Activated gamma-delta T cell treated with anti-CD3 and anti-CD28 coated beads, Interleukin-2, amount 50 U/mL, for 16 hours (primary cell): ENCODE measurements around the gene UBE4A.
"Not testable (repeated sequence)": the region's sequence is repeated elsewhere in the genome, so short reads cannot be mapped to it uniquely, and the experiment has no call there.

Source experiments
- DNase-seq: peaks from one replicate; pipeline ENCODE4 v3.0.0-alpha.2; 2020; ENCODE audit warnings: low read depth

Gene UBE4A

DNA sequence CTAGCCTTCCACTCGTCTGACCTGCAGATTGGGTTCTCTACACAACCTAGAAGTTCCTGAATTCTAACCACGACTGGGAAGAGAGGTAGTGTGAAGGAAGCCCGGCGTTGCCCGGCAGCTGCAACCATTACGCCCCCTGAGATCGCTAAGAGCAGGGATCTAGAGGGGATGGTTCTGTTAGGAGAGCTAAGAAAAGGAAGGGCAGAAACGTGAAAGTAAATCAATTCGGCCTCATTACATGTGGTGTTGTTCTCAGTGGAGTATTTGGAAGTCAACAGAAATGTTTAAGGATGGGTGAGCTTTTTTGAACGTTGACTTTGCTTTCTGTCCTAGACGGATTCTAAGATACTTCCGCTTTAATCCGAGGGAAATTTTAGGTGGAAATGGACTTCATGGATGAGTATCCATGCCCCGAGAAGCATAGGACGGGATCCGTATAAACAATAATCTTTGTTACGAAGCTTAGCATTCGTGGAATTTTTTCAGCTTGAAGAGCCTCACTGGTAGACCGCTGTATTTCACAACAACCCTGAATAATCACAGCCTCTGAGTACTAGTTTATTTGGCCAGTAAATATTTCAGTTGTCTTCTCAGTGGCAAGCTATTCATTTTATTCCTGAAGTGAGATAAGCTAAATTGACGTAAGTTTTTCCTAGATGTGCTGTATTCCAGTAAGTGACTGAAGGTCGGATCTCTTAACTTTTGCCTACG is 42.6 kb downstream of the UBE4A start:
- no peak for DNase-seq

GRCh38 chr11:118402594-118402993 is 43.2 kb downstream of the UBE4A start:
- not testable (repeated sequence) for DNase-seq

- DNase-seq: no peak
These were observed 47.3 kb downstream of the UBE4A start for GRCh38 chr11:118406599-118407166.

- no peak for DNase-seq
These were observed 50.8 kb downstream of the UBE4A start for GRCh38 chr11:118410055-118410745.

DNA sequence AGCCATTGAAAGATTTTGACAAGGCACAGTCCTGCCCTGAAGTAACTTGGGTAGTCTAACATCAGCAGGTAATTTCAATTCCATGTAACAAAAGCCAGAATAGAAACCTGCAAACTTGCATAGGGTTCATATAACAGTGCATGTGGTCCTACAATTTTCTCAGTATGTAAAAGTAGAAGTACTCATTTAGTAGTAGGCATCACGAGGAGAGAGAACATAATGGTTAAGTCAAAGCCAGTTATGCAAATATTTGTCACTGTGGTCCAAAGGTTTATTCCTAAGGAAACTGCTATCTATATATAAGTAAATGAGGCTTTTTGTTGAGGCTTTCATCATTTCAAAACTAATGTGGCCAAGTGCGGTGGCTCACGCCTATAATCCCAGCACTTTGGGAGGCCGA is 52.1 kb downstream of the UBE4A start:
- DNase-seq: no peak

- no peak for DNase-seq
These were observed 53.5 kb downstream of the UBE4A start for GRCh38 chr11:118412921-118413320.

GRCh38 chr11:118415062-118415738 is 55.8 kb downstream of the UBE4A start:
- DNase-seq: no peak

DNA sequence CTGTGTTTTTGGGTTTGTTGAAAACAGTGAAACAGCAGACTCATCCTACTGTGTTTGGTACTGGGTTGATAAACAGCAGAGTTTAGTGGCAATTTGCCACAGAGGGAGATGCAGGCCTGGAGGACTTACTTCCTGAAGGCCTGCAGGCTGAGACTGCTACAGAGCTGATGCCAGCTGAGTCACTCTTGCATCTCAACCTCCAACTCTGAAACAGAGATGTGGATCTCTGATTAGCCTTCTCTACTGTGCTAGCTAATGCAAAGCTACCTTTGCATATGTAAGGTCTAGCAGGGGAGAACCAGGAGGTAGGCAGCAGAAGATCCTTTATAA is 56.3 kb downstream of the UBE4A start:
- no peak for DNase-seq

- not testable (repeated sequence) for DNase-seq
These were observed 57.5 kb downstream of the UBE4A start for GRCh38 chr11:118416900-118417299.

DNA sequence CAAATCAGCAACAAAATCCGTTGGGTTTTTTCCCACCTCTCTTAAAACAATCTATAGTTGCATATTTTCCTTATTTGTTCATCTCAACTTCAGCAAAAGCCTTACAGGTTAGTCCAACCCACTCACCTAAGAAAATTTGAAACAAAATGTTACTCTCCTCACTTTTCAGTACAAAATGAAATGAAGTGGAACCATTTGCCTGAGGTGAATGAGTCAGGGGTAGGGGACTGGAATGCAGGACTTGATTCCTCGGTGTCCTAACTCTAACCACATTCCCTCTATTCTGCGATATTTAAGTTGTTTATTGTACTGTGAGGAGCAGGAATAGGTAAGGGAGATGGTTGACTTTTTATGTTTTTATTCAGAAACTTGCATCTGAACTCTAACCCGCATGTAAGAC is 58.4 kb downstream of the UBE4A start:
- no peak for DNase-seq

- no peak for DNase-seq
These were observed 59.4 kb downstream of the UBE4A start for GRCh38 chr11:118418766-118419165.

DNA sequence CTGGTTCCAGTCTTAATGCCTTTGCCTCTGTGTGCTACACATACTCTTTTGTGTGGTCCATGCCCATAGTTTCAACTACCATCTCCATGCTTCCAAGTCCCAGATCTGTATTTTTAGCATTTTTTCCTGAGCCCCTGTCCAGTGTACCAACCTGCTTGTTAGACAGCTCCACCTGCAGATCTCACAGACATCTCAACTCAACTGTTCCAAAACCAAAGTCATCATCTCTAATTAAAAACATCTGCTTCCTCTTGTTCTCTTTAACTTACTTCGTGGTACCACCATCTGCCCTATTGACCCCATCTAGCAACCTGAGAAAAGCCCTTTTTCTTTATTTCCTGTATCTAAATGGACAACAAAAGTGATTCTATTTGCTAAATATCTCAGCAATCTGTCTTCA is 68.3 kb downstream of the UBE4A start:
- no peak for DNase-seq

DNA sequence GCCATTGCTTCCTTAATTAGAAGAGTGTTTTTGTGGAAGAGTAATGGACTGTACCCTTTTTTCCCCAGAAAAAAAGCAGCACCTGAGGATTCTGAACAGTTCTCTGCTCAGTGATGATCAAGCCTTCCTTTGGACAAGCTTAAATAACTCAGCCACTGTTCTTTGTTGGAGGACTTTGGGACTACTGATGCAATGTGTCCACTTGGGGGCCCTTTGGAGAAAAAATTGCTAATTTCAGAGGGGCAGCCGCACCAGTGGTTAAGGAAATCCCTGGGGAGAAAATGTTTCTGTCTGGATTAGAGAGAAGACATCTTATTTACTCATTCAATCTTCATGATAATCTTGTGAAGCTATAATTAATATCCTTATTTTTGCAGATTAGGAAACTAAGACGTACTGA is 71.6 kb downstream of the UBE4A start:
- no peak for DNase-seq

GRCh38 chr11:118434123-118434552 is 74.7 kb downstream of the UBE4A start:
- DNase-seq: no peak

- DNase-seq: peak; percentile 22
These were observed 75.3 kb downstream of the UBE4A start for GRCh38 chr11:118434553-118435289.

DNA sequence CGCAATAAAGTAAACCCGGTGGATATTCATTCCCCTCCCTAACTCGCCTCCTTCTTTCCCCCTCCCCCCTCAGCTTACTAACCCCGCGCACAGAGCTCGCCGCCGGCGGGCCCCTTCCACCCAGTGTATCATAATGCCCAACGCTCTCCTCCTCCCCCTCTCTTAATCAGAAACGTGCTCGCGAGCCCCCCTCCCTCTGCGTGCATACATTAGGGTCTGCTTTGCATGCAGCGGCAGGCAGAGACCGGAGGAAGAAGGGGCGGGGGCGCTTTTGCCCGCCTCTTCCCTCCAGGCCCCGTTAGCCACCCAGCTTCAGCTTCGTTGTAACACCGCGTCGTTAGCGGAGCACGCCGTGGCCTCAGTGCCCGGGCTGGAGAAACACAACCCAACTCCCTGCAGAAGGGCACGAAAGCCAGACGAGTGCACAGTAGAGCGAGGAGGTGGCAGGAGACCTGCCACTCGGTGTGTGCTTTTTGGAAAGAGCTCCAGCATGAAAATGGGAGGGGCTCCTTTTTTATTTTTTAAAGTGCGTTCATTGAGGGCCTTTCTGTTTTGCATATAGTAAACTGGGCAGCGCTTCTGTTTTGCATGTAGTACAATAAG is 76.0 kb downstream of the UBE4A start:
- peak; percentile 44 for DNase-seq

GRCh38 chr11:118435893-118436624 is 76.7 kb downstream of the UBE4A start, which contains the start of gene KMT2A:
KMT2A (plus strand) TSS chr11:118436492; CDS start chr11:118436513, 21 bp downstream.
- DNase-seq: peak; percentile 84

DNA sequence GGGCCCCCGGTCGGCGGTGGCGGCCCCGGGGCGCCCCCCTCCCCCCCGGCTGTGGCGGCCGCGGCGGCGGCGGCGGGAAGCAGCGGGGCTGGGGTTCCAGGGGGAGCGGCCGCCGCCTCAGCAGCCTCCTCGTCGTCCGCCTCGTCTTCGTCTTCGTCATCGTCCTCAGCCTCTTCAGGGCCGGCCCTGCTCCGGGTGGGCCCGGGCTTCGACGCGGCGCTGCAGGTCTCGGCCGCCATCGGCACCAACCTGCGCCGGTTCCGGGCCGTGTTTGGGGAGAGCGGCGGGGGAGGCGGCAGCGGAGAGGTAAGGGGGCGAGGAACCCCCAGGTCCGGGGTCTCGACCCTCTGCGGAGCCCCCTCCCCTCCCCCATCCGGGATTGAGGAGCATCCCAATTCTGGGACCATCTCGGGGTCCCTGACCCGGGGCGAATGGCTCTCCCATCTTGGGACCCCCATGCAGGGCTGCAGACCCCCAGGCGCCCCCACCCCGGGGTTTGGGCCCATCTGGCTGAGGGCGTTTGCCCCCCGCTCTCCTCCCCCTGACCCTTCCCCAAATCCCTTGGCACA is 77.3 kb downstream of the UBE4A start:
- DNase-seq: peak; percentile 28

- DNase-seq: peak; percentile 27
These were observed 78.1 kb downstream of the UBE4A start for GRCh38 chr11:118437208-118438125.
